LNCaP clone FGC (cell line): ENCODE results near the gene ZC3H18.

Experiments
- DNase-seq: peaks from one replicate; pipeline ENCODE4 v3.0.0-alpha.2; 2011; ENCODE audit warnings: low read depth
- H3K4me3 ChIP-seq: 2 replicates; pipeline ENCODE4 v1.5.1; 2011; ENCODE audit warnings: mild to moderate bottlenecking, low read depth, low read length, control low read depth
- TF ChIP-seq, protein P1 (sequence below): IDR thresholded peaks from 2 replicates; pipeline ENCODE4 v1.5.1; 2012; ENCODE audit warnings: mild to moderate bottlenecking; ENCODE audit not compliant: control insufficient read depth, insufficient read depth; ENCODE audit errors: extremely low read depth

ZC3H18 gene

DNA sequence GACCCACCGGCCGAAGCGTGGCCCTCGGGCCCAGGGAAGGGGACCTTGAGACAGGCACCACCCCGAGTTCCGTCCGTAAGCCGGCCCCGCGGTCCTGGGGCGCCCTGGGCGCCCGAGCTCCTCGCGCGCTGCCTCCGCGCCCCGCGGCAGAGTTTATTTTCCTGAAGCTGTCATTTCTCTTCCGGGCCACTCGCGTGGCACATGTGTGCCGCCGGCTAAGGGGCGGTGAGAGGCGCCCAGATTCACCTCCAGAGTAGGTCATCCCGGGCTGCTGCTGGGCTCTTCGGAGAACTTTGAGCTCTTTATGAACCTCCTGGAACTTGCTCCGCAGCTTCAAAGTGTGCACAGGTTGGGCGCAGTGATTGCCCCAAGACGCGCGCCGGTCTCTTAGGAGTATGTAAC lies 489 bp downstream of the ZC3H18 start:
- DNase-seq, result no peak
- TF ChIP-seq, protein P1, sequence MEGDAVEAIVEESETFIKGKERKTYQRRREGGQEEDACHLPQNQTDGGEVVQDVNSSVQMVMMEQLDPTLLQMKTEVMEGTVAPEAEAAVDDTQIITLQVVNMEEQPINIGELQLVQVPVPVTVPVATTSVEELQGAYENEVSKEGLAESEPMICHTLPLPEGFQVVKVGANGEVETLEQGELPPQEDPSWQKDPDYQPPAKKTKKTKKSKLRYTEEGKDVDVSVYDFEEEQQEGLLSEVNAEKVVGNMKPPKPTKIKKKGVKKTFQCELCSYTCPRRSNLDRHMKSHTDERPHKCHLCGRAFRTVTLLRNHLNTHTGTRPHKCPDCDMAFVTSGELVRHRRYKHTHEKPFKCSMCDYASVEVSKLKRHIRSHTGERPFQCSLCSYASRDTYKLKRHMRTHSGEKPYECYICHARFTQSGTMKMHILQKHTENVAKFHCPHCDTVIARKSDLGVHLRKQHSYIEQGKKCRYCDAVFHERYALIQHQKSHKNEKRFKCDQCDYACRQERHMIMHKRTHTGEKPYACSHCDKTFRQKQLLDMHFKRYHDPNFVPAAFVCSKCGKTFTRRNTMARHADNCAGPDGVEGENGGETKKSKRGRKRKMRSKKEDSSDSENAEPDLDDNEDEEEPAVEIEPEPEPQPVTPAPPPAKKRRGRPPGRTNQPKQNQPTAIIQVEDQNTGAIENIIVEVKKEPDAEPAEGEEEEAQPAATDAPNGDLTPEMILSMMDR, result no peak
- H3K4me3 ChIP-seq, result peak overlapping the region; percentile 83

DNA sequence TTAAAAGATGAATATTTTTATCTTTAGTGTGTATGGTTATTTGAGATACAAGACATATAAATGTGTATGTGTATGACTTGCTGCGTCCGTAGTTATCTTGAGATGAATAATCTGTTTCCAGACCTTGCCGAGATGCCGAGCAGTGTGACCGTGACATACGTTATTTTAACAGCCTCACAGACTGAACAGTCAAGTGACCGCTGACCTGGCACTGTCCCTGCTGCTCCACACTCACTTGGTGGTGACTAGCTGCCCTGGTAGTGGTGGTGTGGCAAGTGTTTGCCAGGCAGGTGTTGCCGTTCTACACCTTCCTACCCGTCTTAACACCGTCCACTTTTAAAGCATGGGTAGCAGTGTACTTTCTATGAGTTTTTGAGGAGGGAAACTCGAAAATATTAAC lies 5.0 kb downstream of the ZC3H18 start:
- H3K4me3 ChIP-seq, result no peak overlapping the region
- TF ChIP-seq, protein P1, result no peak
- DNase-seq, result no peak

DNA sequence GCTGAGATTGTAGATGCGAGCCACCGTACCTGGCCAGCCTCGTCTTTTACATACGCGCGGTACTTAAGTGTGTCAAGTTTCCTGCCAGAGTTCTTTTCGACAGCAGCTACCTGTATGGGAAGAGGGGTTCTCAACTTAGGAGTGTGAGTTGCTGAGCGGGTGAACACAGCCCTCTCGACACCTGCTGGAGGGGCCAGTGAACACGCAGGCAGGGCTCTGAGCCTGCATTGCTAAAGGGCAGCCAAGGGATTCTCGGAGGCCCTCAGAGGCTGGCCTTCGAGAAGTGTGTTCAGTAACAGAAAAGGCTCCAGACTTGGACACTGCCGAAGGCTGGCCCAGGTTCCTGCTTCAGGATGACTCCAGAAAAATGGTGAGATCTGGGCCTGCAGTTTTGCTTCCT lies 6.1 kb downstream of the ZC3H18 start:
- TF ChIP-seq, protein P1, result no peak
- no peak overlapping the region for H3K4me3 ChIP-seq
- no peak for DNase-seq

DNA sequence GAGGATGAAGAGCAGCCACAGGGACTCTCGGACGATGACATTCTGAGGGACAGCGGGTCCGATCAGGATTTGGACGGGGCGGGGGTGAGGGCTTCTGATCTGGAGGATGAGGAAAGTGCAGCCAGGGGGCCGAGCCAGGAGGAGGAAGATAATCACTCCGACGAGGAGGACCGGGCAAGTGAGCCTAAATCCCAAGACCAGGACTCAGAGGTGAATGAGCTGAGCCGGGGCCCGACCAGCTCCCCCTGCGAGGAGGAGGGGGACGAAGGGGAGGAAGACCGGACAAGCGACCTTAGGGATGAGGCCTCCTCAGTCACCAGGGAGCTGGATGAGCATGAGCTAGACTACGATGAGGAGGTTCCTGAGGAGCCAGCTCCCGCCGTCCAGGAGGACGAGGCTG lies 7.0 kb downstream of the ZC3H18 start:
- TF ChIP-seq, protein P1, result no peak
- no peak overlapping the region for H3K4me3 ChIP-seq
- DNase-seq, result no peak

DNA sequence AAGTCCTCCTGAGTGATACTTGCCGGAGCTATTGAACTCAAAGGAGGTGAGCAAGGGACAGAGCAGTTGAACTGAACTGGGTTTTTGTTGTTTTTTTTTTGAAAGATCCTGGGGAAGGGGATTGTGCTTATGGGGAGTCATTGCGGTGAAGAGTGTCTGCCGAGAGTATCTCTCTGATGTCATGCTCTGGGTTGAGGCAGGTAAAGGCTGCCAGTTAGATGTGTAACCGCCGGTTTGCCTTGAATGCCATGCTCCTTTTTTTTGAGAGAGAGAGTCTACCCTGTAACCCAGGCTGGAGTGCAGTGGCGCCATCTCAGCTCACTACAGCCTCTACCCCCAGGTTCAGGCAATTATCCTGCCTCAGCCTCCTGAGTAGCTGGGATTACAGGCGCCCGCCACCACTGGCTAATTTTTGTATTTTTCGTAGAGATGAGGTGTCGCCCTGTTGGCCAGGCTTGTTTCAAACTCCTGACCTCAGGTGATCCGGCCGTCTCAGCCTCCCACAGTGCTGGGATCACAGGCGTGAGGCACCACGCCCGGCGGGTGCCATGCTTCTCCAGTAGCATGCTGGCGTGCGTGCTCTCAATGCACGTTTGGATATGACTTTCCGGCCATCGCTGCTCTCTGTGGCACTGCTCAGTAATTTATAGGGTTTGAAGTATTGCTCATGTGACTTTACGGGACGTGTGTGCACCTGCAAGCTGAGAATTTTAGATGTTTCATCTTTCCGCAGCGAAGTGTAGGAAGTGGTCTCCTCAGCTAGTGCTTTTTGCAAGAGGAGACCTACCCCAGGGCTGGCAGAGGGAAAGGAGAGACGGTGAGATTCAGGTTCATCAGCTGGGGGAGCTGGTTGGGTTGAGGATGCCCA lies 8.5 kb downstream of the ZC3H18 start:
- no peak overlapping the region for H3K4me3 ChIP-seq
- TF ChIP-seq, protein P1, result no peak
- no peak for DNase-seq

DNA sequence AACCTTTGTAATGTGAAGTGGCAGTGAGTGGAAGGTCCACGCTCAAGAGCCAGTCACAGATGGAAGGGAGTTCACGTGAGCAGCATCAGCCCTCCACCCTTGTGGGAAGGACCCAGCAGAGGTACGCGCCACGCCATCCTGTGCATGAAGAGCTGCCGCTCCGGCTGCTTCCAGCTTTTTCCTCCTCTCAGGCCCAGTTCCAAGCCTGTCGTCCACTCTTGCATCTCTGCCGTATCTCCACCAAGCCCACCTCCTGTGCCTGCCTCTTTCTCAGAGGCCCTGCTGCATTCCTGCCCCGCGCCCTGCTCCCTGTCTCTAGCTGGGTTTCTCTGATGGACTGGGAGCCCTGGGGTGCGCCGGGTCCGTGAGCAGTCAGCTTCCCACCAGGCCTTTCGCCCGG lies 10.2 kb downstream of the ZC3H18 start:
- TF ChIP-seq, protein P1, result no peak
- H3K4me3 ChIP-seq, result no peak overlapping the region

DNA sequence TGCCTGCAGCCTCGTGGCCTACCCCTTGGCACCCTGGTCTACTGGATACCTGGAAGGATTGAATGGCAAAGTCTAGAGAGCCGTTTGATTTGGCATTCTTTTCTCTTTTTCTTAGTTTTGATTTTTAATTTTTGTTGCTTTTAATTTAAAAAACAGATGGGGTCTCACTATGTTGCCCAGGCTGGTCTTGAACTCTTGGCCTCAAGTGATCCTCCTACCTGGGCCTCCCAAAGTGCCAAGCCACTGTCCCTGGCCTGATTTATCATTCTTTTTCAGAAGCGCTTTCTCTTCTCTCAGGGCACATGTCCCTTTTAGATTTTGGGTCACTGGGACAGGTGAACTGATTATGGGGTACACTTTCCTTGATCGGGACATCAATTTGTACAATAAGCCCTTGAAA lies 10.8 kb downstream of the ZC3H18 start:
- TF ChIP-seq, protein P1, result no peak
- DNase-seq, result no peak
- no peak overlapping the region for H3K4me3 ChIP-seq

More for the DNA sequence above, 10.2 kb downstream of the ZC3H18 start:
- no peak for DNase-seq
